ENCODE data around the gene ERC1. TPM values are rescaled to one million over a fixed set of nuclear protein-coding genes. Genes with fewer than 3 reads are reported as not detected.
"Not testable (repeated sequence)": the region's sequence is repeated elsewhere in the genome, so short reads cannot be mapped to it uniquely, and the experiment has no call there.

The ERC1 gene
- total RNA-seq, 1 donor from 2014 or later: 16.6 TPM

DNA sequence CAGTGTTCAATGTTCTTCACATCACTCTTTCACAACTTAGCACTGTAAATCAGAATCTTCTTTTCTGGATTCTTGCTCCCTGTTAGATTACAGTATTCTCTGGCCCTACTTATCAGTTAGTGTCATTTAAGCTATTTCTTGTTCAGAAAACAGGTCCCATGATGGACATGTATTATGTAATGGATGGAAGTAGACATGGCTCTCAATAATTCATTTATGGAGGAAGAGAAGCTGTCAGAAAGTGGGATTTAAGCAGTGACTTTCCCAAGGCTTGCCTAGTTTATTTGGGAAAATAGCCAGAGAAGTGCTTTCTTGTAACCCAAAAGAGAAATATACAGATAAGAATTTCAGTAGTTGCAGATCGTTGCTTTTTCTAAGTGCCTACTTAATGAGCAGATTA is 1.6 kb downstream of the ERC1 start:
- DNase-seq (ENCODE audit: low read depth) (no peak), FAIRE-seq (no peak)
- Histone ChIP-seq H3K27me3 (ENCODE audit: control insufficient read depth, insufficient read depth, low read length) (no peaks in the 10 kb centered on the region), H3K4me3 (ENCODE audit: low read depth, low read length) (no peak overlapping the region), H3K36me3 (ENCODE audit: control insufficient read depth, insufficient read depth, low read length) (no peaks in the 10 kb centered on the region)
- TF ChIP-seq, protein P1, sequence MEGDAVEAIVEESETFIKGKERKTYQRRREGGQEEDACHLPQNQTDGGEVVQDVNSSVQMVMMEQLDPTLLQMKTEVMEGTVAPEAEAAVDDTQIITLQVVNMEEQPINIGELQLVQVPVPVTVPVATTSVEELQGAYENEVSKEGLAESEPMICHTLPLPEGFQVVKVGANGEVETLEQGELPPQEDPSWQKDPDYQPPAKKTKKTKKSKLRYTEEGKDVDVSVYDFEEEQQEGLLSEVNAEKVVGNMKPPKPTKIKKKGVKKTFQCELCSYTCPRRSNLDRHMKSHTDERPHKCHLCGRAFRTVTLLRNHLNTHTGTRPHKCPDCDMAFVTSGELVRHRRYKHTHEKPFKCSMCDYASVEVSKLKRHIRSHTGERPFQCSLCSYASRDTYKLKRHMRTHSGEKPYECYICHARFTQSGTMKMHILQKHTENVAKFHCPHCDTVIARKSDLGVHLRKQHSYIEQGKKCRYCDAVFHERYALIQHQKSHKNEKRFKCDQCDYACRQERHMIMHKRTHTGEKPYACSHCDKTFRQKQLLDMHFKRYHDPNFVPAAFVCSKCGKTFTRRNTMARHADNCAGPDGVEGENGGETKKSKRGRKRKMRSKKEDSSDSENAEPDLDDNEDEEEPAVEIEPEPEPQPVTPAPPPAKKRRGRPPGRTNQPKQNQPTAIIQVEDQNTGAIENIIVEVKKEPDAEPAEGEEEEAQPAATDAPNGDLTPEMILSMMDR (IDR thresholded peaks at IDR 0.05; ENCODE audit: insufficient read depth, low read length, severe bottlenecking): no peak

DNA sequence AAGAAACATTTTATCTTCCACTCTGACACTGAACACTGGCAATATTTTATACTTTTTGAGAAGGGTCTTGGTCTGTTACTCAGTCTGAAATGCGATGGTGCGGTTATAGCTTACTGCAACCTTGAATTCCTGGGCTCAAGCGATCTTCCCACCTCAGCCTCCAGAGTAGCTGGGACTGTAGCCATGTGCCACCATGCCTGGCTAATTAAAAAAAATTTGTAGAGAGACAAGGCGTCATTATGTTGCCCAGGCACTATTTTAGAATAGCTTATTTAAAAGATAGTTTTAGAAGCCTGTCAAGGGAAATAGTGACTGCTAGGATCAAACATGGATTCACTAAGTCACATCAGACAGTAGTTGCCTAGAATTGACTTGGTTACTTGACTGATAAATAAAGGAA is 5.9 kb downstream of the ERC1 start:
- no peaks in the 10 kb centered on the region for H3K27me3 ChIP-seq (ENCODE audit: control insufficient read depth, insufficient read depth, low read length)
- no peaks in the 10 kb centered on the region for H3K36me3 ChIP-seq (ENCODE audit: control insufficient read depth, insufficient read depth, low read length)
- TF ChIP-seq, protein P1 (IDR thresholded peaks at IDR 0.05; ENCODE audit: insufficient read depth, low read length, severe bottlenecking): no peak
- FAIRE-seq (no peak), DNase-seq (ENCODE audit: low read depth) (no peak)
- no peak overlapping the region for H3K4me3 ChIP-seq (ENCODE audit: low read depth, low read length)

DNA sequence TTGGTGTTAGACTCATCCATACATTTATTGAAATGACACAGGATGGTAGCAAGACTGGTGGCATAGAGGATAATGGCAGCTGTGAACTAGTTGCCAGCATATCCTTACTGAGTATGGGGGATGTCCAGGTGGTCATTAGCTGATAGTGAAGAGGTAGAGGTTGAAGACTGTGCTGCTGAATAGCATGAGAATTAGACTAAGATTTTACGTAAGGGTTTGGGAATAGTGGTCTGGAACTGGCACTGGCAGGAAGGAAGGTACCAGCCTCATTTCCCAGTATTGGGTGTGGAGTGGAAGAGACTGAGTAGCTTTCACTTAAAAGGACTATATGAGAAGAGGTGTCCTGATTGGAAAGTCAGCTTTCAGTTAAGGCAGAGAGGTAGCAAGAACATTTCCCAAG is 6.5 kb downstream of the ERC1 start:
- H3K4me3 ChIP-seq (ENCODE audit: low read depth, low read length): no peak overlapping the region
- no peak for DNase-seq (ENCODE audit: low read depth)
- TF ChIP-seq, protein P1 (IDR thresholded peaks at IDR 0.05; ENCODE audit: insufficient read depth, low read length, severe bottlenecking): no peak
- no peaks in the 10 kb centered on the region for H3K36me3 ChIP-seq (ENCODE audit: control insufficient read depth, insufficient read depth, low read length)
- no peaks in the 10 kb centered on the region for H3K27me3 ChIP-seq (ENCODE audit: control insufficient read depth, insufficient read depth, low read length)
- FAIRE-seq: peak; percentile 23

DNA sequence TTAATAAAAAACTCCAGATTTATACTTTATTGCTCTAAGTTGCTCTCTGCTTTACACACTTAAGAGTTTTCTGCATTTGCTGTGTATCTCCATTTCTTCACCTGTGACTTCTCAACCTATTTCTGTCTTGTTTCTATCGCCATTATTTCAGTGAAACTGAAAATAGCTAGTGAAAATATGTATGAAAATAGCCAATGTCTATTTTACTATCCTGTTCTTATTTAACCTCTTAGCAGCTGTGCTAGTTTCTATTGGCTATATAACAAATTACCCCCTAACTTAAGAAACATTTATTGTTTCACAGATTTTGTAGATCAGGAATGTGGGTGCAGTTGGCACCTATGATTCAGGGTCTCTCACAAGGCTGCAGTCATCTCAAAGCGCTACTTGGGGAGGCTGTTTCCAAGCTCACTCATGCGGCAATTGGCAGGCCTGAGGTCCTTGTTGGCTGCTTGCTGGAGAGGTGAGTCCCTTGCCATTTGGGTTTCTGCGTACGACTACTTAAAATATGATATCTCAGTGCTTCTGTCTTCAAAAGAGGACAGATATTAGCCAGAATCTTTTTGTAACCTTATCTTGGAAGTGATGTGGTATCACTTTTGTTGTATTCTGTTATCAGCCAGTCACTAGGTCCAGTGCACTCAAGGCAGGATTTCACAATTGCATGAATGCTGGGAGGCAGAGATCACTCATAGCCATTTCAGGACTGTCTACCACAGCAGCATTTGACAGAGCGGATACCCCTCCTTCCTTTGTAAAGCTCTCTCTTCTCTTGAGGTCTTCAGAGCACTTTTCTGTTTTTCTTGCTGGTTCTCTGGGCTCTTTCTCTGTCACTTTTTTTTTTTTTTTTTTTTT is 7.2 kb downstream of the ERC1 start:
- DNase-seq (ENCODE audit: low read depth): no peak
- no peaks in the 10 kb centered on the region for H3K27me3 ChIP-seq (ENCODE audit: control insufficient read depth, insufficient read depth, low read length)
- no peaks in the 10 kb centered on the region for H3K36me3 ChIP-seq (ENCODE audit: control insufficient read depth, insufficient read depth, low read length)
- no peak overlapping the region for H3K4me3 ChIP-seq (ENCODE audit: low read depth, low read length)
- FAIRE-seq: peak; percentile 40
- TF ChIP-seq, protein P1 (IDR thresholded peaks at IDR 0.05; ENCODE audit: insufficient read depth, low read length, severe bottlenecking): no peak

DNA sequence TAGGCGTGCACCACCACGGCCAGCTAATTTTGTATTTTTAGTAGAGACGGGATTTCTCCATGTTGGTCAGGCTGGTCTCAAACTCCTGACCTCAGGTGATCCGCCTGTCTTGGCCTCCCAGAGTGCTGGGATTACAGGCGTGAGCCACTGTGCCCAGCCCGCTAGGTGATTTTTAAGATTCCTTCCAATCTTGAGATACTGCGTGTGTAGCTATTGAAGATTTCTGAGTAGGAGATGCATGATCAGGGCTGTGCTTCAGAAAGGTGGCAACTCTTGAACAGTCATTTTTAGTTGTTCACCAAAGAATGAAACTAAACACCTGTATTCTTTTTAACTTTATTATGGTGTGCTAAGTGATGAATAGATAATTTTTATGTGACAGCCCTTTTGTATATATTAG is 8.7 kb downstream of the ERC1 start:
- not testable (repeated sequence) for FAIRE-seq; H3K27me3 ChIP-seq (ENCODE audit: control insufficient read depth, insufficient read depth, low read length); H3K4me3 ChIP-seq (ENCODE audit: low read depth, low read length); DNase-seq (ENCODE audit: low read depth); H3K36me3 ChIP-seq (ENCODE audit: control insufficient read depth, insufficient read depth, low read length)

DNA sequence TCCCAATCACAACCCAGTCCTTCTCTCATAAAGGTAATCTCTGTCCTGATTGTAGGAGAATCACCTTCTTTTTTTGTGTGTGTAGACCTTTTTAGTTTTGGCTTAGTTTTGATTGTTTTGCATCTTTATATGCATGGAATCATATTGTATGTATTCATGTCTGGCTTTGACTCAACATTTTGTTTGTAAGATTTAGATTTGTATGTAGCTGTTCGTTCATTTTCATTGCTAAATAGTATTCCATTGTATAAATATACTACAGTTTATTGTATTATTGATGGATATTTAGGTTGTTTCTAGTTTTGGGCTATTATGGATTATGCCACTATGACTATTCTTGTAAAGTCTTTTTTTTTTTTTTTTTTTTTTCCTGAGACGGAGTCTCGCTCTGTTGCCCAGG is 10.5 kb downstream of the ERC1 start:
- TF ChIP-seq, protein P1 (IDR thresholded peaks at IDR 0.05; ENCODE audit: insufficient read depth, low read length, severe bottlenecking): no peak
- FAIRE-seq (no peak), DNase-seq (ENCODE audit: low read depth) (no peak)

More for the DNA sequence above, 10.5 kb downstream of the ERC1 start:
- no peaks in the 10 kb centered on the region for H3K36me3 ChIP-seq (ENCODE audit: control insufficient read depth, insufficient read depth, low read length)
- no peaks in the 10 kb centered on the region for H3K27me3 ChIP-seq (ENCODE audit: control insufficient read depth, insufficient read depth, low read length)
- H3K4me3 ChIP-seq (ENCODE audit: low read depth, low read length): no peak overlapping the region

Measured in bronchial epithelial cell (primary cell).